RPMI7951 (cell line): Measurements from ENCODE around the gene ZFYVE28. TPM values are rescaled to one million over a fixed set of nuclear protein-coding genes. Genes with fewer than 3 reads are reported as not detected.
"Not testable (repeated sequence)": the region's sequence is repeated elsewhere in the genome, so short reads cannot be mapped to it uniquely, and the experiment has no call there.

Source experiments
- DNase-seq: peaks from one replicate; pipeline ENCODE4 v3.0.0-alpha.2; 2012; ENCODE audit warnings: low read depth
- total RNA-seq: library from RNA; depleted of rRNA; stranded (reverse); fragments of >200 nt; shearing (Covaris generic); gene quantifications from 2 replicates; pipeline ENCODE4 v1.2.3, GENCODE V29; 2014

The ZFYVE28 gene
- total RNA-seq, 1 experiment from 2014 or later = 4.2 TPM

DNA sequence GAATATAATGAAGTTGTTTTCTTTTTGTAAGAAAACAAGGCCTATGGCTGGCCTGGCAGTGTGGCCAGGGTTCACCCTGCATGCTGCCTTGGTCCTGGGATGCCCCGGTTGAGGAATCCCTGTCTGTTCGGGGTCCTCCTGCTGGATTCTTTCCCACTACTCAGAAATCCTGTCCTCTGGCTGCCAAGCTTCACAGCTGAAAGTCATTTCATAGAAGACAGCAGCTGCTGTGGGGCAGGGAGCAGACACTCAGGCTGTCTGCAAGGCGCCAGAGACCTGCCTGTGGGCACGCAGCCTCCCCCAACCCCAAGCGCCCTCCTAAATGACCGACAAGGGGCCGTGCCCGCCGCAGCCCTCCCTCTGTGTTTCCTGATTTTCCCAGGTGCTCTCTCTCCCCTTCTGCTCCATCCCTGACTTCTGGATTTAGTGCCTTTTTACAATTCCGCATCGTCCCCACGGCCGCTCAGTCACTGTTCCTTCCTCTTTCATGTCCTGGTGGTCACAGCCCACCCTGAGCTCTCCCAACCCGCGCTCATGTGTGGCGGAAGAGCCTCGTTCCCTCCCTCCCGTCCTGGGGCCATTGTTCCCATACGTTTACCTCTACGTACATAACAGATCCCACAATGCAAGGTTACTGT is 27.5 kb downstream of the ZFYVE28 start:
- DNase-seq = no peak

DNA sequence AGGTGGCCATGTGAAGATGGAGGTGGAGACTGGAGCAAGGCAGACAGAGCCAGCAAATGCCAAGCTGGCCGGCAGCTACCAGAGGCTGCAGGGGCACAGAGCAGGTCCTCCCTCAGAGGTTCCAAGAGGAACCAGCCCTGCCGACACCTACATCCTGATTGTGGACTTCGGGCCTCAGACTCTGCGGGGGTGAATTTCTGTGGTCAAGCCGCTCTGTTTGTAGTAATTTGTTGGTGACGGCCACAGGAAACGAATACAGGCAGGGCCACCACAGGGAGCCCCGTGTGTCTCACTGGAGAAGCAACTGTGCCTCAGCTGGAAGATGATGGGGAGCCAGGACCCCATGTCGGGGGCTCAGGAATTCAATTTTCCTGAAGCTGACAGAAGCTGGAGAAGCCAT is 28.3 kb downstream of the ZFYVE28 start:
- DNase-seq = no peak

DNA sequence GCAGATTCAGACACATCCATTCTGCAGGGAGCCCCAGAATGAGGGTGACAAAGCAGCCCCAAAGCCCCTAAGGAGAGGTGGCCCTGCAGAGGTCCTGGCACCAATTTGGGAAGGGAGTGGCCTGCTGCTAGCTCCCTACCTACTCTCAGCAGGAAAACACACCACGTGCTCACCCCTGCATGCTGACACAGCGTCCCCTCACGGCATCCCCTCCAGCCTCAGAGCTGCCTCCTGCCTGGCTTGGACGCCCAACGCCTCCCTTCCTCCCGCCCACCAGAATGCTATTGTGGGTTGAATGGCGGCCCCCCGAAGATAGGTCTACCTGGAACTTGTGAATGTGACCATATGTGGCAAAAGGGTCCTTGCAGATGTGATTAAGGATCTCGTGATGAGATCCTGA is 28.8 kb downstream of the ZFYVE28 start:
- no peak for DNase-seq

DNA sequence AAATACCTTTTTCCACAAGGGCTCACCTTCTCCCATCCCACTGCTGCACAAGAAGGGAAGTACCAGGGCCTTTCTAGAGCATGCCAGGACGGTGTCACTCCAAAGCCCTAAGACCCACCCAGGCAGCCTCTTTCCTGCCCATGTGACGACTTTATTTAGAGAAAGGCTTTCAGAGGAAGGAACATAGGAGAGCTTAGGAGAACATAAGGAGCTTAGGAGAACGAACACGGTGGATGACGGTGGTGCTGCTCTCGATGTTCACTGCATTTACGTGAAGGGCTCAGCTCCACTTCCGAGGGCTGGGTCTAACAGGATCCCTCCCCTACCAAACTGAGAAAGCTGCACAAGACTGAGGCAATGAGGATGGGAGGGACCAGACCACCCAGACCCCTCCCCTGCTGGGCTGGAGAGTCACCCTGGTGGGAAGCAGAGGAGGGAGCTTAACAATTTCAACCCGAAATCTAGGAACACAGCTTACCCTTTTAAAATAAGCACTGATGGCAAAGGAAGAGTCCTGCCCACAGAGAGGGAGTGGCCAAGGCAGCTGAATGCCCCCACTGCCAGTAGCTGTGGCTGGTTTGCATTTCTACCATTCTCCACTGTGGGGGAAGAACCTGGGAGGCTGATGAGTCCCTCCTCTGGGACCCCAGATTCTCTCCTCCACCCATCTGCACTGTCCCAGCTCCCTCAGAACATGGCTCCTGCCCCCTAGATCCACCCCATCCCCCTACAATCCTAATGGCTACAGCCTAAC is 29.8 kb downstream of the ZFYVE28 start:
- no peak for DNase-seq

DNA sequence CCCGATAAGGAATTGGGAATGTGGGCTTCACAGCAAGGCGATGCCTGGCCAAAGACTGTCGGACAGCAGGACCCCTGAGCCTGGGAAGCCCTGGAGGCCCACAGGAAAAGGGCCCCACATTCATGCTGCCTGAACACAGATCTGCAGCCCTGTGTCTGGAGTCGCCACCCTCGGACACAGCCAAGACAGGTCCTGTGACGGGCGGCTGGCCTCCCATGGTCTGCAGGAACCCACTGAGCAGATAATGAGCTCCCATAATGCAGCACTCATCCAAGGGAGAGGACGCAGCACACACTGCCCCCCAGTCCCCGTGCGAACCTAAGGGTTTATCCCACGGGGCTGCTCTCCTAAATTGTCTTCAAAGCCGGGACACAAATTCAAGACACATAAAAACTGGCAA is 30.6 kb downstream of the ZFYVE28 start:
- DNase-seq = no peak

DNA sequence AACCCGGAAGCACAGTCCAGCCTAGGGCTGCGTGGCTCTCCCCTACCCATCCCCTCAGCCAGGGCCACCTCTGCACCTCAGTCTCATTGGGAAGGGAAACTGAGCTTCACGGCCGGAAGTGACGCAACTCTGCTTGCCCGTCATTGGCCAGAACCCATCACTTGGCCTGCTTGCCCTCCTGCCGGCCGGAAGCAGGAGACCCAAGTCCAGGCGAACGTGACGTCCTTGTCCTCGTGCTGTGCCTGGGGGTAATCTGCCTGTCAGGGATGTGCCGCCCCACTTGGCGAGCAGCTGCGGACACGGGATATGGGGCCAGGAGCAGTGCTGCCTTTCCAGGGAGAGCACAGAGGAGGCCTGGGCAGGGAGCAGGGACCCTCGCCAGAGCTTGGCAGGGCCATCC is 31.2 kb downstream of the ZFYVE28 start:
- no peak for DNase-seq

DNA sequence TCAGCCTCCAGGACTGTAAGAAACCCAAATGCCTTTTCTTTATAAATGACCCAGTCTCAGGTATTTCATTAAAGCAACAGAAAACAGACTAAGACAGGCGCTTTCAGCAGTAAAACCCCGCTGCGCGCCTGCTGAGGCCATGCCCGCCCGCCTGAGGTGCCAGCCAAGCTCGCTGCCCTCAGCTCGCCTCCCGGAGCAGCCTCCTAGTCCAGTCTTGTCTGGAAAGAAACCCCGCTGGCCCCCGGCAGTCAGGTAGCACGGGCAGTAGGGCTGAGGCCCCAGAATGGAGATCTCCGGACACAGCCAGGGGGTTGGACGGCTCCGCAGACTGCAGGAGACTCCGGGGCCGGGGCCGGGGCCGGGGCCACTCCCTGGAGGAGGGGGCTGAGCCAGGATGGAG is 31.7 kb downstream of the ZFYVE28 start:
- no peak for DNase-seq

DNA sequence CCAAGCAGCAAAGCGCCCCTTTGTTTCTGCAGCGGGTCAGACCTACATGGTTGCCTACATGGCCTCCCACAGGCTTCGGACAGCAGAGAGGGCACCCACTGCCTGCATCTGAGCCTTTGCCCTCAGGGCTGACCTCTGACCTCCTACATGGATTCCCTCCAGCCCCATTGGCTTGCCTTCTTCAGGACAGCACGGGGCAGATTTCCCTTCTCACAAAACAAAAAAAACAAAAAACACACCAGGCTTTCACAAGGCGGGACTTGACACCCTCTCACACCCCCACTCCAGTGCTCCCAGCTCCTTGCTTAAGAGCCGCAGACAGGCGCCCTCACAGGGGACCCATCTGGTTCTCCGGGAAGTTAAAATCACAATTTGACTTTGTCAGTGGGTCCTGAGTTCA is 32.9 kb downstream of the ZFYVE28 start:
- DNase-seq = no peak

DNA sequence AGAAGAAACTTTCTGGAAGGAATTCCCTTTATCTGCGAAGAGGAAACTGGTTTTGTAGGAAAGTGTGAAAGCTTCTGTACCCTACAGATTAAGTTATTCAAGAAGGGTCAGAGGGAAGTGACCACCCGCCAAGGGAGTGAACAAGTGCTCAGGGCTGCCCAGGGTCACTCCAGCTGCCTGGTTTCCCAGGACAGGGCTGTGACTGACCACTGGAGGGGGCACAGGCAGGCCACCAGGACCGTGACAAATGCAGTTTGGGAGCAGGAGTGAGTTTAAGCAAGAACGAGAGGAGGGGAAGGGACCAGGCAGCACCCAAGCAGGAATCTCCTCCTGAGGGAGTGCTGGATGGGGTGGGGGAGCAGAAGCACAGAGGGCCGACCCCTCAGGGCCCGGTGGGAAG is 34.2 kb downstream of the ZFYVE28 start:
- no peak for DNase-seq

DNA sequence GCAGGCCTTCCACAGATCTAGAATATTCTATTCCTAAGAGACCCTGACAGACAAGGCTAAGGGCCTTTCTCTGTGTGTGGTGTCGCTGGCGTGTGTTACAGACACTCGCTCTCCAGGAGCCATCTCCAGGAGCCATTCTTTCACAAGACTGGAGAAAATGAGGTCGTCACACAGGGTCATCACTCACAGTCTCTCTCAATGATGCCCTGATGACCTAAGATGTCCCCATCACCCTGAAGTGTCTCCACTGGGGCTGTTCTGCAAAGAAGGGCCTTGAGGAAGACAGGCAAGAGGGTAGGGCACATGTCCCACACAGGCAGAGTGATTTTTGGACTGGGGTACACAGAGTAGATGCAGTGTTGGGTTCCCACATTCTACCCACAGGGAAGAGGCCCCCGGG is 34.7 kb downstream of the ZFYVE28 start:
- DNase-seq = no peak

DNA sequence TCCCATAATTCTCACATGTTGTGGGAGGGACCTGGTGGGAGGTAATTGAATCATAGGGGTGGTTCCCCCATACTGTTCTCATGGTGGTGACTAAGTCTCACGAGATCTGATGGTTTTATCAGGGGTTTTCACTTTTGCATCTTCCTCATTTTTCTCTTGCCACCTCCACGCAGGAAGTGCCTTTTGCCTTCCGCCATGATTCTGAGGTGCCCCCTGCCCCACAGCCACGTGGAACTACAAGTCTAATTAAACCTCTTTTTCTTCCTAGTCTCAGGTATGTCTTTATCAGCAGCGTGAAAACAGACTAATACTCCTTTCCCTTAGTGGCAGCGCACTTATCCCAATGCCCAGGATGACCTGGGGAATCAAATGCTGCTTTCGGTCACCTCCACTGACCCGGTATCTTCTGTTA is 35.2 kb downstream of the ZFYVE28 start:
- not testable (repeated sequence) for DNase-seq

DNA sequence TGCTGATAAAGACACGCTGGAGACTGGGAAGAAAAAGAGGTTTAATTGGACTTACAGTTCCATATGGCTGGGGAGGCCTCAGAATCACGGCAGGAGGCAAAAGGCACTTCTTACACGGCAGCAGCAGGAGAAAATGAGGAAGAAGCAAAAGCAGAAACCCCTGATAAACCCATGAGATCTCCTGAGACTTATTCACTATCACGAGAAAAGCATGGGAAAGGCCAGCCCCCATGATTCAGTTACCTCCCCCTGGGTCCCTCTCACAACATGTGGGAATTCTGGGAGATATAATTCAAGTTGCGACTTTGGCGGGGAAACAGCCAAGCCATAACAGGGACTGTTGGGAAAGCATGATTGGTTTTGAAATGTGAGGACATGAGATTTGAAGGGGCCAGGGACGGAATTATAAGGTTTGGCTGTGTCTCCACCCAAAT is 35.7 kb downstream of the ZFYVE28 start:
- DNase-seq = not testable (repeated sequence)

DNA sequence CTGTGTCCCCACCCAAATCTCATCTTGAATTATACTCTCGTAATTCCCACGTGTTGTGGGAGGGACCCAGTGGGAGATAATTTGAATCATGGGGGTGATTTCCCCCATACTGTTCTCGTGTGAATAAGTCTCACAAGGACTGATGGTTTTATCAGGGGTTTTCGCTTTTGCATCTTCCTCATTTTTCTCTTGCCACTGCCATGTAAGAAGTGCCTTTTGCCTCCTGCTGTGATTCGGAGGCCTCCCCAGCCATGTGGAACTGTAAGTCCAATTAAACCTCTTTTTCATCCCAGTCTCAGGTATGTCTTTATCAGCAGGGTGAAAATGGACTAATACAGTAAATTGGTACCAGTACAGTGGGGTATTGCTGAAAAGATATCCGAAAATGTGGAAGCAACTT is 37.9 kb downstream of the ZFYVE28 start:
- DNase-seq = not testable (repeated sequence)

DNA sequence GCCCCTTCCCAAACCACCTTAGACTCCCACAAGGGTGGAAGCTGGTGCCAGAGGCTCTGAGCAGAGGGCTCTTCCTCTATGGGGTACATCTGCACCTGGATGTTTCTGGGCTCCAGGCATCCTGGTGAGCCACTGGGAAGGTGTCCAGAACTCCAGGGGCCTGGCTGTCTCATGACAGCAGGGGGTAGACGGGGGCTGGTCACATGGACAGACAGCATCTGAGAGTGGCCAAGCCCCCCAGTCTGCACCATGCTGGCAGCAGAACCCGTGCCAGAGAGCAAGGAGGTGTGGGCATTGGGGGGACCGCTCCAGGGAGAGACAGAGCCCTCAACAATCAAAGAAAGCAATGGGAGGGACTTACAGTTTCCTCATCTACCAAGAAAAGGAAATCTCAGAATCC is 39.5 kb downstream of the ZFYVE28 start:
- no peak for DNase-seq

DNA sequence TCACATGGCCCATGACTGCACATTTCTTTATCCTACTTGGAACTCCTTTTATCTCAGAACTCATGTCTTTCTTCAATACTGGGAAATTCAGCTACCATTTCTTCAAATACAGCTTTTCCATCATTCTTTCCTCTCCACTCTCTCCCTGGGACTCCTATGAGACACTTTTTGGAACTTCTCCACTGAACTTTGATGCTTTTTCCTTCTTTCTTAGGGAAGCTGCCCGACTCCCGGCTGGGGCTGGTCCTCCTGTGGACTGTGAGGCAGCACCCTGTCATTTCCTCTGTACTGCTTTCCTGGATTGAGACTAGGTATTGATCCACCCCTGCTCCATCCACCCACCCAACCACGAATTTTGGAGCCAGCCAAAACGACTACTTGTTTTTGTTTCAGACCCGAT is 40.0 kb downstream of the ZFYVE28 start:
- DNase-seq = no peak

DNA sequence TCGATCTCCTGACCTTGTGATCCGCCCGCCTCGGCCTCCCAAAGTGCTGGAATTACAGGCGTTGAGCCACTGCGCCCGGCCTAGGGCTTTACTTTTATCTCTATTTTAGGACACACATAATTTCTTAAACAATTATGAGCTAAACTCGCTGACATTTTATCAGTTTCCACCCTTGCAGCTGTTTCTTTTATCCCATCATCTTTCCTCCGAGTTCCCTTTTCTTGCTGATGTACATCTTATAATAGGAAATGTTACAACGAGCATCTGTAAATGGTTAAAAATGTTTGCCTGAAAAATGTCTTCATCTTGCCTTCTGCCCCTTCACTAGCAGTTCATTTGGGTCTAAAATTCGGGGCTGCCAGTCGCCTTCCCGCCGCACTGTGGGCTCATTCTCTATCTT is 41.2 kb downstream of the ZFYVE28 start:
- no peak for DNase-seq

DNA sequence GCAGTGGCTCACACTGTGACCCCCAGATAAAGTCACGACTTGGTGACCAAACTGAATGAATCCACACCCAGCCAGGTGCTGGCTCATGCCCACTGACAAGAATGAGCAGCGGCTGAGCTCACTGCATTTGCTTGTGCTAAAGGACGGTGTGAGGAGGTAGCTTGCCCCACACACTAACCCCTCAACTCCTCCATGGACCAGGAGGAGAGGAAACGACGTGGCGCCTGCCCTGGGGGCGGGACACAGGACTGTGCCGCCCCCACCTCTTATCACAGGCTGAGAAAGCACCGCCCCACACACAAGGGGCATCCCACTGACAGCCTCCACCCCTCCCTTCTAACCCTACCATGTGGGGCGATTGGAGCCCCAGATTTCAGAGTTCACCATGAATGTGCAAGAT is 43.0 kb downstream of the ZFYVE28 start:
- DNase-seq = no peak

DNA sequence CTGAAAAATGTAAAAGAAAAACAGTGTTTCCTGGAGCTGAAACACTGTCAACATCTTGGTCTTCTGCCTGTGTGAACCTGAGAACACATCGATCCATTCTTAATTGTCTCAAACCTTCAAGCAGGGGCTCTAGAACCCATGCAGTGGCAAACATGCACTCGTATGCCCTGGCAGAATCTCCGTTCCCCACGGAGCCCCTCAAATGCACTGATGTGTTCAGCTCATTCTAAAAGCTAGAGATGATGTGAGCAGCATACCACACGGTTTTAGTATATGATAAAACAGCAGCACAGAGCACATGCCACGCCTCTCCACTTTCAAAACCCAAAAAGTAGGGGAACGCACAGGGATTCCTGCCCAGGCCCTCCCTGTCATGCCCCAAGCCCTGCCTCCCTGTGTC is 44.9 kb downstream of the ZFYVE28 start:
- DNase-seq = no peak

DNA sequence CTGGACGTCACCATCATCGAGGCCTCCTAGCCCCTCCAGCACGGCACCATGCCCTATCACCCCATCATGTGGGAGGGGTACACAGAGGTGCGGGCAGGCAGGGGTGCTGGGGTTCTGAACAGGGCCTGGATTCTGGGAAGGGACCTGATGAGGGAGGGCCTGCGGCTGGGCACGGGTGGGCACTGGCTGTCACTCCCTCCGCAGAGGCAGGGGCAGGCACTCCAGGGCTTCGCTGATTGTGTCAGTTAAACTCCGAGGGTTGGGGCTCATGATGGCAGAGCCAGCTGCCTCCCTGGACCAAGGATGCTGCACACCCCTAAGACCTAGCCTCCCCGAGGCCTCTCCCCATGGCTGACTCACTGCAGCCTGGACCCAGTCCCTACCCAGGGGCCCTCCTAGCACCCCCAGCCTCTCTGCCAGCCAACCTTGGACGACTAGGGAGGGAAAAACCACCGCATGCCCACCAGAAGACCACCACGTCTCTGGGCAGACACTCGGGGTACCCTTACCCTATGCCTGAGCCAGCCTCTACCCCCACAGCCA is 45.9 kb downstream of the ZFYVE28 start:
- no peak for DNase-seq

DNA sequence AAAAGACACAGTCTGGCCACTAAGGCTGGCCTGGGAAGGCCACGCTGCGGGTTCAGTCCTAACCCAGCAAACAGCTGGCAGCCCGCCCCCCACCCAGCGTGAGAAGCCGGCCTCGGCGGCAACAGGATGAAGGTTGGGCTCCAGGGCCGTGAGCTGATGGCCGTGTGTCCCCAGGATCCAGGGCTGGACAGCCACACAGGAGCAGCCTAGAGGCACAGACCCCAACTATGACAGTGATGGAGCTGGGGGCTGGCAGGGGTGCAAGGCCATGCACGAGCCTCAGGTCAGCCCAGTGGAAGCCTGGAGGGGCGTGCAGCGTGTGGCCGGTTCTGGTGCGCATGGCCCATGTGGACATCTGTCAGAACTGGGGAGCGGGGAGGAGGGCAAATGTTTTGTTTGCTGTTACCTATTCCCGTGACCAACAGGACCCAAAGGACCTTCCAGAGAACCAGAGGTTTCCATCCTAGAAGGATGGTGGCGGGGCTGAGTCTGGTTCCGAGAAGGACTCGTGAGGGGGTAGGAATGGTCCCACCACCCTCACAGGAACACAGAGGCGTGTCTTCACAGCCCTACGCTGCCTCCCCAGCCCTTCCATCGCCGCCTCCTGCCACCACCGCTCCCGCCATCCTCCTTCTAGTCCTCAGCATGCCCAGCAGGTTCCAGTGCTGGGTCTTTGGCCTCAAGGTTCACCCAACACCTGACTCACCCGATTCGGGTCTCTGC is 46.5 kb downstream of the ZFYVE28 start:
- no peak for DNase-seq

DNA sequence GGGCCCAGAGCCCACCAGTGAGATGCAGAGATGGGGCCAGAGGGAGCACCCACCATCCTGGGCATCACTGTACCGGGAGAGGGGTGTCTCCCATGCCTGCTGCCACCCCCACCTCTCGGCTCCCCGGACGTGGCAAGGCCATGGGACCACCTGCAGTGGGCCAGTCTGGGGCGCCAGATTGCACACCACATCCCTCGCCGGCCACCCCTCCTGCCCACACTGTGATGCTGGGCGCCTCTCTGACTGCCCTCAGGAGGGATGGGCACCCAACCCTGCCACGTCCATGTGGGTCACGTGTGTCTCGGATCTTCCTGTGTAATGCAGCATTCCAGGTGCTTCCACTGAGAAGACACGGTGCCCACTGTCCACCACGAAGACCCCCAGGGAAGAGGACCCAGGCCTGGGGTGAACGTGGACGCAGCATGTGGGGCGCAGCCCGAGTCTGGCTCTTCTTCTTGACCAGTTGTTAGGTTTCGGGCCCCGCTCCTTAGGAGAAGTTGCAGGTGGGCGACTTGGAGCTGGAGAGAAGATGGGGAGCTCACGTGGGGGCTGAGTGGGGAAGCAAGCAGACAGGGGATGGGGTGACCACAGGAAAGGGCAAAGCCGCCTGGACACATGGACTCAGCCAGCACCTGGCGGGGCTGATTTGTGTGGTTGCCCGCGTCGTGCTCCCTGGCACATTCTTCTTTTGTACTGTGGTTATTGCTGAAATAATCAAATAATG is 47.7 kb downstream of the ZFYVE28 start:
- no peak for DNase-seq
